Thoracic aorta (tissue), 2 donors: ENCODE measurements around the gene MEGF11. TPM values are rescaled to one million over a fixed set of nuclear protein-coding genes. Genes with fewer than 3 reads are reported as not detected.

Experiments
- ATAC-seq: fragments of 150-250 bp; one replicate; pipeline ENCODE4 v1.8.0; 2017; ENCODE audit warnings: low read depth; ENCODE audit not compliant: insufficient number of reproducible peaks, low FRiP score
- DNase-seq: peaks from one replicate; pipeline ENCODE4 v3.0.0-alpha.2; 2020; ENCODE audit warnings: low spot score
- H3K27ac ChIP-seq, 2 donors: fragments of 200-600 bp; sonication (generic); 1 replicate in 1 of 2; 2 replicates in 1 of 2; pipeline ENCODE4 v1.5.1; 2016; ENCODE audit warnings: mild to moderate bottlenecking in 2 of 2, moderate library complexity in 2 of 2
- H3K27me3 ChIP-seq: fragments of 200-600 bp; sonication (generic); replicated peaks from 2 replicates; pipeline ENCODE4 v1.6.0; 2016; ENCODE audit warnings: mild to moderate bottlenecking; ENCODE audit not compliant: insufficient read depth
- H3K36me3 ChIP-seq: fragments of 200-600 bp; sonication (generic); one replicate; pipeline ENCODE4 v1.5.1; 2016
- H3K4me1 ChIP-seq, 2 donors: fragments of 200-600 bp; sonication (generic); 1 replicate in 1 of 2; 2 replicates in 1 of 2; pipeline versions ENCODE4 v1.5.1 to v1.6.0; 2016; ENCODE audit warnings: low read depth in 2 of 2, mild to moderate bottlenecking in 1 of 2; ENCODE audit not compliant: control insufficient read depth in 1 of 2
- H3K4me3 ChIP-seq: fragments of 200-600 bp; sonication (generic); 2 replicates; pipeline ENCODE4 v1.5.1; 2016; ENCODE audit warnings: mild to moderate bottlenecking
- H3K9me3 ChIP-seq: fragments of 200-600 bp; sonication (generic); 2 replicates; pipeline ENCODE4 v1.5.1; 2016
- total RNA-seq, 2 donors: library from RNA; depleted of rRNA; stranded (reverse); fragments of >200 nt; gene quantifications; one replicate each; pipeline versions ENCODE4 v1.1.0 to v1.2.3, GENCODE V29; 2016
- TF ChIP-seq, protein P1 (sequence below): fragments of 200-600 bp; sonication (generic); IDR thresholded peaks from one replicate; pipeline ENCODE4 v1.5.1; 2019; ENCODE audit warnings: antibody characterized with exemption

MEGF11 gene
- total RNA-seq, 2 donors from 2014 or later = not detected

DNA sequence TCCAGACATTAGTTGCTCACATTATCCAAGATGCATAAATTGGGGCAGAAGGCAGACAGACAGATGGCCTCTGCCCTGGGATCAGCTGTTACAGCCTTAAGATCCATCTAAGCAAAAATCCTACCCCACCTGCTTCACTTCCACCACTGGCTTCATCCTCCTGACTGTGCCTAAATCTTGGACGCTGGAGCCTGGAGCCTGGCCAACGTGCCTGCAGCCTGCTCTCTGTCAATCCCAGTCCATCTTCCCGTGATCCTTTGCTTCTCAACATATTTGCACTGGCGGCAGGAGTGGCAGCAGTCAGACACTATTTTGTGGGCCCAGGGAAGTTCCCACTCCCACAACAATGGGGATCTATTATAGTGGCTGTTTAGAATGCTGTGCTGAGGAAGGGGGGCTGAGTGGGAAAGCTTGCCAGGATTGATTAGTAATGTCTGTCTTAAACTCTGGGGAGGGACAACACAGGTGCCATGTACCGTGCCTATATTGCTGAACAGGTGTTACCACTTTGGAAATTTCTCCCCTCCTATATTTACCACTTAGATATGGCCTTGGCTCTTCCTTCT is 121.2 kb downstream of the MEGF11 start:
- DNase-seq (no peak), ATAC-seq (no peak)
- Histone ChIP-seq H3K4me3 (no peak overlapping the region), H3K27ac (no peak overlapping the region), H3K9me3 (no peaks in the 10 kb centered on the region), H3K27me3 (no peaks in the 10 kb centered on the region), H3K36me3 (no peaks in the 10 kb centered on the region), H3K4me1 (no peaks in the 10 kb centered on the region)
- TF ChIP-seq, protein P1, sequence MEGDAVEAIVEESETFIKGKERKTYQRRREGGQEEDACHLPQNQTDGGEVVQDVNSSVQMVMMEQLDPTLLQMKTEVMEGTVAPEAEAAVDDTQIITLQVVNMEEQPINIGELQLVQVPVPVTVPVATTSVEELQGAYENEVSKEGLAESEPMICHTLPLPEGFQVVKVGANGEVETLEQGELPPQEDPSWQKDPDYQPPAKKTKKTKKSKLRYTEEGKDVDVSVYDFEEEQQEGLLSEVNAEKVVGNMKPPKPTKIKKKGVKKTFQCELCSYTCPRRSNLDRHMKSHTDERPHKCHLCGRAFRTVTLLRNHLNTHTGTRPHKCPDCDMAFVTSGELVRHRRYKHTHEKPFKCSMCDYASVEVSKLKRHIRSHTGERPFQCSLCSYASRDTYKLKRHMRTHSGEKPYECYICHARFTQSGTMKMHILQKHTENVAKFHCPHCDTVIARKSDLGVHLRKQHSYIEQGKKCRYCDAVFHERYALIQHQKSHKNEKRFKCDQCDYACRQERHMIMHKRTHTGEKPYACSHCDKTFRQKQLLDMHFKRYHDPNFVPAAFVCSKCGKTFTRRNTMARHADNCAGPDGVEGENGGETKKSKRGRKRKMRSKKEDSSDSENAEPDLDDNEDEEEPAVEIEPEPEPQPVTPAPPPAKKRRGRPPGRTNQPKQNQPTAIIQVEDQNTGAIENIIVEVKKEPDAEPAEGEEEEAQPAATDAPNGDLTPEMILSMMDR = no peak

DNA sequence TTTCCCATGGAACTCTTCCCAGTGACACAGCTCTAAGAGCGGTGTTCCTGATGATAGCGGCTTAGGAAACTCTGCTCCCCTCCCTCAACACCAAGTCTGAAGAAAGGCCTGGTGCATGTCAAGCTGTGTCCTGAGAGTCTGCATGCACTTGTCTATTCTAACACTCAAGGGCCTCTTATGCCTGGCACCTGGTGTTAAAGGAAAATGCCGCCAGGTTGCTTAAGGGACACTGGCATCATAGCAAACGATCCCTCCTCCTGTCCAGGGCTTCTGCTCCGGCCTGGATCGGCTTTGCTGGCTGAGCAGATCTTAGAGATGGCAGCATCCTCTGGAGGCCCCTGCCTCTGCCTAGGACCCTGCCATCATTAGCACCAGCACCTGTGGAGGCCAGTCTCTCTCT is 121.7 kb downstream of the MEGF11 start:
- no peaks in the 10 kb centered on the region for H3K36me3 ChIP-seq
- TF ChIP-seq, protein P1 = no peak
- DNase-seq (no peak), ATAC-seq (no peak)
- H3K27ac ChIP-seq = no peak overlapping the region
- no peaks in the 10 kb centered on the region for H3K27me3 ChIP-seq
- H3K9me3 ChIP-seq = no peaks in the 10 kb centered on the region
- no peaks in the 10 kb centered on the region for H3K4me1 ChIP-seq
- H3K4me3 ChIP-seq = no peak overlapping the region

DNA sequence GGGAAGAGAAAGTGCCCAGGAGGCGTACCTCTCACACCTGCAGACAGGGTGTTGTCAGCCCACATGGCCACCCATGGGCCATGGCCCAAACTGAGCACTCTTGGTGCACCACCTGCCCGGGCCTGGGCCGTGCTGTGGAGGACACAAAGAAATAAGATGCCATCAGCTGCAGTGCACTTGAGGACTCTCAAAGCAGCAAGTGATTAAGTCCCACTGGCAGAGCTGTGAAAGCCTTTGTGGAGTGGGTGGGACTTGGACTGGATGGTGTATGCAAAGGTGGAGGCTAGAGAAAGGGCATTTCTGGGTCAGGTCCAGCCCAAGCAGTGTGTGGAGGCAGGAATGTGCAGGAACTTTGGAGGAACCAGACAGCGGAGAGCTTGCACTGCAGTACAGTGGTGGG is 122.3 kb downstream of the MEGF11 start:
- H3K9me3 ChIP-seq = no peaks in the 10 kb centered on the region
- DNase-seq (no peak), ATAC-seq (no peak)
- H3K27me3 ChIP-seq = no peaks in the 10 kb centered on the region
- no peaks in the 10 kb centered on the region for H3K4me1 ChIP-seq
- H3K36me3 ChIP-seq = no peaks in the 10 kb centered on the region
- TF ChIP-seq, protein P1 = no peak
- H3K4me3 ChIP-seq = no peak overlapping the region
- H3K27ac ChIP-seq = no peak overlapping the region

DNA sequence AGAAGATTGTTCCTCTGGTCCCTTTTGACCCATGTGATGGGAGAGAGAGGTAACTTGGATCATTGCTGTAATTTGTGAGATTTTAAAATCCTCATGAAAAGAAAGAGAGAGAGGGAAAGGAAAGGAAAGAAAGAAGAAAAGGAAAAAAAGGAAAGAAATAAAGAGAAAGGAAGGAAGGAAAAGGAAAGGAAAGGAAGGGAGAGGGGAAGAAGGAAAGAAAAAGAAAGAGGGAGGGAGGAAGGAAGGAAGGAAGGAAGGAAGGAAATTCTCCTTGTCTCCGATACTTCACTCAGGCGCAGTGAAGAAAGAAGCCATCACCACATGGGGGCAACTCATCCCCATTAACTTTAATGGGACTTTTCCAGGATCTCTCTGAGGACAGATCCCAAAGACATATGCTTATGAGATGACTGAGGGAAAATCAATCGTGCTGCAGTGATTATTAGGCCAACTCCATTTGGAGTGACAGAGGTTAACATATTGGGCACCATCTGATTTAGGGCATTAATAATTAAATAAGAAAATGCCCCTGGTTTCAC is 123.0 kb downstream of the MEGF11 start:
- DNase-seq (no peak), ATAC-seq (no peak)
- H3K9me3 ChIP-seq = no peaks in the 10 kb centered on the region
- no peaks in the 10 kb centered on the region for H3K36me3 ChIP-seq
- H3K27ac ChIP-seq = no peak overlapping the region
- TF ChIP-seq, protein P1 = no peak
- no peaks in the 10 kb centered on the region for H3K27me3 ChIP-seq
- H3K4me3 ChIP-seq = no peak overlapping the region
- no peaks in the 10 kb centered on the region for H3K4me1 ChIP-seq

DNA sequence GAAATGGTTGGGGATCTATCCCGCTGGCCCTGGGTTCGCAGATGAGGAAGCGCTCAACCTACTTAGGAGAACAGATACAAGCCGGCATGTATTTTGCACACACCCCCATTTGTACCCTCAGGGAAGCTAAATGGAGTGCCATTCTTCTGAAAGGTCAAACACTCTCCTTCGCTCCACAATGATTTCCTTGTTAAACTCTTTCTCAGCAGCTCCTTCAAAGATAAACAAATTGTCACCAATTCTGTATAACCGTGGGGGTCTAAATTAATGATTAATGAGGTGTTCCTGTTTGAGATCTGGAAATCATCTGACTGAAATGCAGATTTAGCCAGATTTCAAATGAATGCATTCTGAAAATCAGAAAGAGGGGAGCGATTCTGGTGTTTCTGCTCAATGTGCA is 124.0 kb downstream of the MEGF11 start:
- TF ChIP-seq, protein P1 = no peak
- H3K4me3 ChIP-seq = no peak overlapping the region
- DNase-seq (no peak), ATAC-seq (no peak)
- no peak overlapping the region for H3K27ac ChIP-seq
- H3K9me3 ChIP-seq = no peaks in the 10 kb centered on the region
- H3K4me1 ChIP-seq = no peaks in the 10 kb centered on the region
- H3K36me3 ChIP-seq = no peaks in the 10 kb centered on the region
- H3K27me3 ChIP-seq = no peaks in the 10 kb centered on the region
